ENCODE results near the gene ACIN1. TPM values are rescaled to one million over a fixed set of nuclear protein-coding genes. Genes with fewer than 3 reads are reported as not detected.

Gene ACIN1
- total RNA-seq, 1 donor from 2014 or later, result 184 TPM

DNA sequence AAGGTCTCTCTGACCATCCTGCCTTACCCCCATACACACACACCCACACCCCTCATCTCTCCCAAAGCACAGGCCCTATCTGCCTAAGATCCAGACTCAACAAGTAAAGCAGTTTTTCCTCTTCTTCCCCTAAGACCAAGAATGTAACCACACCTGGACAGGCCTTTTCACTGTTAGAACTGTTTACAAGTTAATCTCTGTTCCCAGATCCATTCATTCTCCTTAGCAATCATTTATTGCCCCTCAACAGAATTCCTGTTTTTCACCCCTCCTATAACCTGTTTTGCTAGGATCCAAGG lies 11.8 kb upstream of the ACIN1 start:
- Histone ChIP-seq H3K79me2 (ENCODE audit: low read depth) (no peaks in the 10 kb centered on the region), H3K4me2 (no peak overlapping the region), H3K4me3 (no peak overlapping the region), H3K27ac (no peak overlapping the region), H3K27me3 (peaks cover 10% of the 10 kb centered on the region), H3K36me3 (no peaks in the 10 kb centered on the region), H2AFZ (replicated peaks) (no peak overlapping the region), H3F3A (ENCODE audit: low read depth) (peaks cover 13% of the 10 kb centered on the region), H4K20me1 (ENCODE audit: low read depth) (no peaks in the 10 kb centered on the region), H3K9me3 (ENCODE audit: low read depth) (no peaks in the 10 kb centered on the region), H3K4me1 (peaks cover 3% of the 10 kb centered on the region), H3K9ac (no peak overlapping the region)
- DNase-seq (ENCODE audit: low spot score), result no peak
- peaks cover 18% of the 10 kb centered on the region for H3K4me1 Mint-ChIP-seq
- H3K36me3 Mint-ChIP-seq, result no peaks in the 10 kb centered on the region
- H3K27ac Mint-ChIP-seq, result peak overlapping the region; percentile 13
- peaks cover 4% of the 10 kb centered on the region for H3K27me3 Mint-ChIP-seq (ENCODE audit: insufficient read depth, low read depth)
- H3K4me3 Mint-ChIP-seq, result no peak overlapping the region
- TF ChIP-seq, protein P1, sequence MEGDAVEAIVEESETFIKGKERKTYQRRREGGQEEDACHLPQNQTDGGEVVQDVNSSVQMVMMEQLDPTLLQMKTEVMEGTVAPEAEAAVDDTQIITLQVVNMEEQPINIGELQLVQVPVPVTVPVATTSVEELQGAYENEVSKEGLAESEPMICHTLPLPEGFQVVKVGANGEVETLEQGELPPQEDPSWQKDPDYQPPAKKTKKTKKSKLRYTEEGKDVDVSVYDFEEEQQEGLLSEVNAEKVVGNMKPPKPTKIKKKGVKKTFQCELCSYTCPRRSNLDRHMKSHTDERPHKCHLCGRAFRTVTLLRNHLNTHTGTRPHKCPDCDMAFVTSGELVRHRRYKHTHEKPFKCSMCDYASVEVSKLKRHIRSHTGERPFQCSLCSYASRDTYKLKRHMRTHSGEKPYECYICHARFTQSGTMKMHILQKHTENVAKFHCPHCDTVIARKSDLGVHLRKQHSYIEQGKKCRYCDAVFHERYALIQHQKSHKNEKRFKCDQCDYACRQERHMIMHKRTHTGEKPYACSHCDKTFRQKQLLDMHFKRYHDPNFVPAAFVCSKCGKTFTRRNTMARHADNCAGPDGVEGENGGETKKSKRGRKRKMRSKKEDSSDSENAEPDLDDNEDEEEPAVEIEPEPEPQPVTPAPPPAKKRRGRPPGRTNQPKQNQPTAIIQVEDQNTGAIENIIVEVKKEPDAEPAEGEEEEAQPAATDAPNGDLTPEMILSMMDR (IDR thresholded peaks at IDR 0.05), result no peak
- no peak for TF ChIP-seq EZH2 (IDR thresholded peaks at IDR 0.05)
- TF ChIP-seq EZH2phosphoT487 (IDR thresholded peaks at IDR 0.05), result no peak
- H3K9me3 Mint-ChIP-seq, result peaks cover 4% of the 10 kb centered on the region

- no peaks in the 10 kb centered on the region for H3K36me3 ChIP-seq
- no peak overlapping the region for H3K27ac ChIP-seq
- no peak overlapping the region for H2AFZ ChIP-seq (replicated peaks)
- no peak overlapping the region for H3K4me2 ChIP-seq
- Mint-ChIP-seq H3K27ac (peak overlapping the region; percentile 6), H3K9me3 (peaks cover 4% of the 10 kb centered on the region), H3K4me3 (no peak overlapping the region), H3K36me3 (no peaks in the 10 kb centered on the region), H3K27me3 (ENCODE audit: insufficient read depth, low read depth) (peaks cover 6% of the 10 kb centered on the region), H3K4me1 (peaks cover 20% of the 10 kb centered on the region)
- H3K4me1 ChIP-seq, result peaks cover 8% of the 10 kb centered on the region
- peaks cover 13% of the 10 kb centered on the region for H3F3A ChIP-seq (ENCODE audit: low read depth)
- H3K27me3 ChIP-seq, result no peaks in the 10 kb centered on the region
- no peak overlapping the region for H3K4me3 ChIP-seq
- TF ChIP-seq EZH2phosphoT487 (IDR thresholded peaks at IDR 0.05) (no peak), EZH2 (IDR thresholded peaks at IDR 0.05) (no peak)
- TF ChIP-seq, protein P1 (IDR thresholded peaks at IDR 0.05), result no peak
- no peak for DNase-seq (ENCODE audit: low spot score)
- no peaks in the 10 kb centered on the region for H3K79me2 ChIP-seq (ENCODE audit: low read depth)
- H4K20me1 ChIP-seq (ENCODE audit: low read depth), result no peaks in the 10 kb centered on the region
- no peak overlapping the region for H3K9ac ChIP-seq
- H3K9me3 ChIP-seq (ENCODE audit: low read depth), result no peaks in the 10 kb centered on the region
Observed at GRCh38 chr14:23105348-23105824, 10.4 kb upstream of the ACIN1 start.

DNA sequence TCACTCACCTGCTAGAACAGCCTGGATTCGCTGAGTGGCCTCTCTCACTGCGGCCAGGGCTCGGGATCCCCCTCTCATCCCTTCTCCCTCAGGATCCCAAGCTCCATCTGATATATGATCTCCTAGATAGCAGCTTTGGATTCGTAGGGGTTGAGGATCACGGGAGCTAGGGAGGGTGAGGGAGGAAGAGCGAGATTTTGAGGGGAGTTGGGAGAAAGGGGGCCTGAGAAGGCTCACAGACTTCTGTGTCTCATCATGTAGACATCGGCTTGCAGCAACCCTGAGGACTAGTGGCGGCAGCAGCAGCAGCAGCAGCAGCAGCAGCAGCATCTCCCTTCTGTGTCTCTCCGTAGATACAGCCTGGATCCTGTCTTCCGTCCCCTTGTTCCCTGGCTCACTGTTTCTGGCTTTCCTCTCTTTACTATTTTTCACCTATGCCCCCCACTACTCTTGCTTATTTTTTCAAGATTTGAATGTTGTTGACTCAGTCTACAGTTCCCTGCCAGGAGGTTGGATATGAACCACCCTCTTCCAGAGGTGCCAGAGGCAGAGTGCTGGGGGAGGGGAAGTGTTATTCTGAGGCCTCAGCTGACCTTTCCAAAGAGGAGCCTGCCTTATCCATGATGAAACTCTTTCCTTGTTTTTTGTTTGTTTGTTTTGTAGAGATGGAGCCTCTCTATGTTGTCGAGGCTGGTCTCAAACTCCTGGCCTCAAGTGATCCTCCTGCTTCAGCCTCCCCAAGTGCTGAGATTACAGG lies 9.8 kb upstream of the ACIN1 start, which contains the start of gene CIROP:
TSS of gene CIROP (minus strand) at position 399 of the 757 bp plus-strand sequence. CDS start at position 330, 69 bp downstream.
- Histone ChIP-seq H3K79me2 (ENCODE audit: low read depth) (no peaks in the 10 kb centered on the region), H3F3A (ENCODE audit: low read depth) (peaks cover 13% of the 10 kb centered on the region), H2AFZ (replicated peaks) (peak within 1 kb of the TSS; percentile 63), H3K9me3 (ENCODE audit: low read depth) (no peaks in the 10 kb centered on the region), H3K9ac (no peak within 1 kb of the TSS), H3K27ac (no peak within 1 kb of the TSS), H3K36me3 (no peaks in the 10 kb centered on the region), H3K4me2 (no peak within 1 kb of the TSS), H3K4me1 (peaks cover 8% of the 10 kb centered on the region), H3K27me3 (no peaks in the 10 kb centered on the region), H3K4me3 (no peak within 1 kb of the TSS), H4K20me1 (ENCODE audit: low read depth) (no peaks in the 10 kb centered on the region)
- Mint-ChIP-seq H3K4me3 (peak within 1 kb of the TSS; percentile 25), H3K4me1 (peaks cover 20% of the 10 kb centered on the region), H3K9me3 (peaks cover 4% of the 10 kb centered on the region), H3K27ac (peak within 1 kb of the TSS; percentile 6), H3K27me3 (ENCODE audit: insufficient read depth, low read depth) (peaks cover 6% of the 10 kb centered on the region), H3K36me3 (no peaks in the 10 kb centered on the region)
- TF ChIP-seq EZH2 (IDR thresholded peaks at IDR 0.05) (no peak), EZH2phosphoT487 (IDR thresholded peaks at IDR 0.05) (no peak)
- TF ChIP-seq, protein P1 (IDR thresholded peaks at IDR 0.05), result no peak
- DNase-seq (ENCODE audit: low spot score), result no peak

Data from neural progenitor cell (in vitro differentiated cells).